Measurements from ENCODE around the gene DEPDC5.

- TF ChIP-seq CTCF (IDR thresholded peaks at IDR 0.05; ENCODE audit: insufficient read depth, low read length) (no peak), REST (IDR thresholded peaks at IDR 0.05; ENCODE audit: insufficient replicate concordance, low read depth) (no peak), POLR2AphosphoS5 (IDR thresholded peaks at IDR 0.05; ENCODE audit: low read depth) (no peak), GABPA (IDR thresholded peaks at IDR 0.05; ENCODE audit: low read depth) (no peak), SPI1 (IDR thresholded peaks at IDR 0.05; ENCODE audit: borderline replicate concordance, low read depth) (no peak)
These were observed 198.7 kb downstream of the DEPDC5 start for GRCh38 chr22:31952472-31952871.
